GM18951 (cell line): Measurements from ENCODE around the gene PLAAT4.
A peak's percentile ranks its signal among the peaks of the same experiment; 100 is the strongest.

Experiments used
- POLR2A ChIP-seq: IDR thresholded peaks from 4 replicates; pipeline ENCODE4 v1.6.1; 2011; ENCODE audit warnings: mild to moderate bottlenecking; ENCODE audit not compliant: insufficient read length, insufficient read depth; ENCODE audit errors: extremely low read depth
- in situ Hi-C: fragments of 300-500 bp; cut with MboI; formaldehyde crosslinking; loops from one replicate; pipeline ENCODE4 v1.12.0; 2022; ENCODE audit warnings: low sequenced_read_pairs, mixed read lengths, inconsistent platforms; ENCODE audit not compliant: unreplicated experiment

The PLAAT4 gene

DNA sequence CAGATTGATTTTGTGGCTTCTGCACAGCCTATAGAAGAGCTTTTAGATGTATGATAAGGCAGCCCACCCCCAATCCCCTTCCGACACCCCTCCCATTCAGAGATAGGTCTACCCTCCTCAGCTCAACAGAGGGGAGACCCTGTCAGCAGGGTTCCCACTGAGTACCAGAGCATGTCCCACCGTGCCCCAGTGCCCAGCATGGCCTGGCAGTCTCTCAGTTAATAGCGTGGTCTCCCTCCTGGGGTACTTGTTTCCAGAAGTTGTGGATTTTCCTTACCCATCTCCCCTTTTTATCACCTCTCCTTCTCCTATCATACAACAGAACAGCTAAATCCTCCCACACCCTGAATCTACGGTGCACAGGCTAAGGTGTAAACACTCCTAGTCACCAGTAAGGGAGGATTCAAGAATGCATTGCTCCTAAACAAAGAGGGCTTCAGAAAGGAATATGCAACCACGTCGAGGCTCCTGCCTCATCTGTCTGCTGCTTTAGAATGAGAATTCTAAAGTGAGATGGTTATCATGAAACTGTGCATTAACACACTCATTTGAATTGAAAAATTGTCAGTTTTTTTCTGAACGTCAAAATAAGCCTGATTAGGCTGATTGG, 19.9 kb downstream of the PLAAT4 start:
- no peak for TF ChIP-seq POLR2A
- in situ Hi-C loops, result no loop called here

GRCh38 chr11:63557570-63557969, 21.0 kb downstream of the PLAAT4 start:
- no peak for TF ChIP-seq POLR2A
- in situ Hi-C loops, result no loop called here

DNA sequence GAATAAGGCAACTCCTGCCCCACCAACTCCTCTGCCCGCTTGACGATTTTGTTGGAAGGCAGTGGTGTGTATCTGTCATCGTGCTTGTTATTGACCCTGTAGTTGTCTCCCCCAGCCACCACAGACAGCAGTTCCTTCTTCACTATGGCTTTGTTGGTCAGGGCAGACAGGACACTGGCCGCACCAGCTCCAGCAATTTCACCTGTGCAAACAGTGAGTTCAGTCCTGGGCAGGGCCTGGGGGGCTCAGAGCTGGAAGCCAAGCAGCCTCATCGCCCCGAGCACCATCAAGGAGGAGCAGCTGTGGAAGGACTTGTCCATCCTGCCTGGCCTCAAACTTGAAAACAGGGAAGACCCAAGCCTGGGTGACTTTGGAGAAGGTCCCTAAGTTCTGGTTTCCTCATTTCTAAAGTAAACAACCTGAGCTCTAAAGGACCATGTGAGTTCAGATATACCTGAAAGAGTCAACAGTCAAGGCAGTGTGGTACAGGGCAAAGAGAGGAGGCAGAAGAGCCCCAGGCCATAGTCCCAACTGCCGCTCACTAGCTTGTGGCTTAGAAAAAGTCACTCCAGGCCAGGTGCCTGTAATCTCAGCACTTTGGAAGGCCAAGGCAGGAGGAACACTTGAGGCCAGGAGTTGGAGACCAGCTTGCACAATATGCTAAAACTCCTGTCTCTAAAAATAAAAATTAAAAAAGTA, 22.0 kb downstream of the PLAAT4 start:
- in situ Hi-C loops, result no loop called here
- TF ChIP-seq POLR2A, result no peak

DNA sequence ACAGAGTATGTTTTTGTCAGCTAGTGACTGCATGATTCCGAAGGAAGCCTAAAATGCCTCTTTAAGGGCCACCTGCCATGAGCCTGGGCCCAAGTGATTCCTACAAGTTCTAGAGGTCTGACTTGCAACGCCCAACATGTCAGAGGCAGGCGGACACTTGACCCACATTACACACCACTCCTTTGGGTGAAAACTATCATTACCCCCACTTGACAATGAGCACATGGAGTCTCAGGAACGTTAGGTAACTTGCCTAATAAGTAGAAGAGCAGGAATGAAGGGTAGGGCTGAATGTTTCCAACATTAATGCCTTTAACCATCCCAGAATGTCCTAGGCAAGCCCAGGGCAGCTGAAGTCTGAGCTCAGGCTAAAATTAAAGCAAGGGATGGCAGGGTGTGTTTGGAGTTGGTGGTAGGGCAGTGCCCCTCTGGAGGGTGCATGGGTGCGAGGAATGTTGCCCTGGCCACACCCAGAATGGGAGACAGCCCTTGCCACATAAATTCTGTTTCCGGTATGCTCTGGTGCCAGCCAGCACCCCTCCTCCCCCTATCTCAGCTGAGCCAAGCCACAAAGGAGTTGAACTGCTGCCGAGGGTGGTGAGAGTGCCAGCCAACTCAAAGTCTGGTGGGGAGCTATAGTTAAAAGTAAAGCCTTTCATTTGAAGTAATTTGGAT, 24.0 kb downstream of the PLAAT4 start:
- in situ Hi-C loops, result no loop called here
- no peak for TF ChIP-seq POLR2A

DNA sequence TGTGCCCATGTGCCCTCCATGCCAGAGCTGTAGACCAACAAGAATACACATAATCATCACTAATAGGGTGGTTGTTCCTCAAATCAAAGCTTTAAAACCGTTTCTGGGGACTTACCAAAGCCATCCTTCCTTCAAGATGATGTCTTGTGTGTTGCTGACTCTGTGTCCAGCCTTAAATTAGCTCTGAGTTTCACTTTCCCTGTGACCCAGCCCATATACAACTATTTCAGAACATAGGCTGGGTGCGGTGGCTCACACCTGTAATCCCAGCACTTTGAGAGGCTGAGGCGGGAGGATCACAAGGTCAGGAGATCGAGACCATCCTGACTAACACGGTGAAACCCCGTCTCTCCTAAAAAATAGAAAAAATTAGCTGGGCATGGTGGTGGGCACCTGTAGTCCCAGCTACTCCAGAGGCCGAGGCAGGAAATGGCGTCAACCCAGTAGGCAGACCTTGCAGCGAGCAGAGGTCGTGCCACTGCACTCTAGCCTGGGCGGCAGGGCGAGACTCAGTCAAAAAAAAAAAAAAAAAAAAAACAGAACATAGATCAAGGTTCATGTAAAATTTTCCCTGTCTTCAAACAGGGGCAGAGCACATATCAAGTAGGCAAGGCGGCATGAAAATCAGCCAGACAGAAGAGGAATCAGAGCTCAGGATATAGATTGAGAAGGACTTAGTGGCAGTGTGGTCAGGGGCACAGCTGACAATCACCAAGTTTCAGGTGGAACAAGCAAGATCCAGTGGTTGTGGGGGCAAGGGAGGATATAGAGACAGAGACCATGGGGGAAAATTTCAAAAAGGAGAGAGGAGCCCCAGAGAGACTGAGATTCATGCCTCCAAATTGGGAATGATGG, 26.8 kb downstream of the PLAAT4 start, which contains the start of gene PLAAT2:
TSS of gene PLAAT2 (minus strand) at position 179 of the 855 bp plus-strand sequence. CDS start at position 124, 55 bp downstream.
- in situ Hi-C loops, result no loop called here
- no peak for TF ChIP-seq POLR2A

DNA sequence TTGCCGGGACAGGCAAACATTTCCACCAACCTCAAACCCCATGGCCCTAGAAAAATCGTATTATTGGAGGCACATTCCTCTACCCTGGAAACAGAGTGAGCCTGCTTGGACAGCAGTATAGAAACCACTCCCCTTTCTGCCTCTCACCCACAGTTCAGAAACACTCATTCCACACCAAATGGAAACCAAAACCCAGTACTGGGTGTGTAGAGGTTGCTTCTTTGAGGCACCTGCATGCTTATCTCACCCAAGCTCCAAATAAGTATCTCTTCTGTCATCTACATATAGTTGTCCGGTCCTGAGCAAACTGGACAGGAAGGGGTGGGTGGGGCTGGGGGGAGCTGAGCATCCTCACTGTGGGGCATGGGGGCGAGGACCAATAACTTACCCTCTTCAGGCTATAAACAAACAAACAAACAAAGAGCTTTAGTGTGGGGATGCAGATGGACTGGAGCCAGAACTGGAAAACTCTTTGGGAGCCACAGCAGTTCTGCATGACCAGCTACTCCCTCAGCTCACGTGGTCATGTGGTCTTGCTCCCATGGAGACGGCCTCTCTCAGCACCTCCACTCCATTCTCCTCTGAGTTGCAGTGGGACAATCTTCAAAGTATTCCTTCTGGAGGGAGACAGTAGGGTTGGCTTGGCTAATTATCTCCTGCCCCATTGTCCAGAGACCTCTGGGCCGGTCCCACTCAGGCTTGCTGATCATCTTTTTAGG, 27.6 kb downstream of the PLAAT4 start:
- in situ Hi-C loops, result no loop called here

GRCh38 chr11:63564784-63565350, 28.3 kb downstream of the PLAAT4 start:
- in situ Hi-C loops, result no loop called here
- TF ChIP-seq POLR2A, result no peak

More for the DNA sequence above, 27.6 kb downstream of the PLAAT4 start:
- TF ChIP-seq POLR2A, result no peak

DNA sequence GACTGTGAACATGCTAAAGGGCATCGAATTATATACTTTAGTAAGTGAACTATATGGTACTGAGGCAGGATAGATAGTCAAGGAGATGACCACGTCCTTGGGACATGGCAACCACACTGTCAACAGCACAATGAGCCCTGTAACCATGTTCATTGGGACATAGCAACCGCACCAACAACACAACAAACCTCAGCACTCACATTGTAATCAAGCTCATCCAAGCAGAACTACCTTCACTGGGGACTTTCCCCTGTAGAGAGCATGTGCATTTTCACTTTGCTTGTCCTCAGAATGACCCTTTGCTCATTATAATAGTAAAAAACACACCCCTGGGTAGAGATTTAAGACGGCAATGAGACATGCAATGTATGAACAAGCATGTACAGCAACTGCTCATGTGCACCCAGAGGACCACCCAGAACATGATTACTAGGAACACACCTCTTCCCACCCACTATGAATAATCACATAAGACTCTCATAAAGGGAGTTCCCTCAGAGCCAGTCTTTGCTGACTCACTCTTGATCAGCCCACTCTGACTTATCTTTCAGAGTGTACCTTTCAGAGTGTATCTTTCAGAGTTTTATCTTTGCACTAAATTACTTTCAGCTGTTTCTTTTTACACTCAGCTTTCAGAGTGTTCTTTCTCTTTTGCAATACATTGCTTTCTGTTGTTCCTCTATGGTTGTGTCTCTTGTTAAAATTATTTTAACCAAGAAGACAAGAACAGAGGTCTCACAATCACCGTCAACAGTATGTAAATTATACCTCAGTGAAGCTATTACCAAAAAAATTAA, 30.6 kb downstream of the PLAAT4 start:
- peak; percentile 13 for TF ChIP-seq POLR2A

GRCh38 chr11:63569570-63569969, 33.0 kb downstream of the PLAAT4 start:
- no peak for TF ChIP-seq POLR2A
- in situ Hi-C loops, result no loop called here

More for the DNA sequence above, 30.6 kb downstream of the PLAAT4 start:
- in situ Hi-C loops, result no loop called here

DNA sequence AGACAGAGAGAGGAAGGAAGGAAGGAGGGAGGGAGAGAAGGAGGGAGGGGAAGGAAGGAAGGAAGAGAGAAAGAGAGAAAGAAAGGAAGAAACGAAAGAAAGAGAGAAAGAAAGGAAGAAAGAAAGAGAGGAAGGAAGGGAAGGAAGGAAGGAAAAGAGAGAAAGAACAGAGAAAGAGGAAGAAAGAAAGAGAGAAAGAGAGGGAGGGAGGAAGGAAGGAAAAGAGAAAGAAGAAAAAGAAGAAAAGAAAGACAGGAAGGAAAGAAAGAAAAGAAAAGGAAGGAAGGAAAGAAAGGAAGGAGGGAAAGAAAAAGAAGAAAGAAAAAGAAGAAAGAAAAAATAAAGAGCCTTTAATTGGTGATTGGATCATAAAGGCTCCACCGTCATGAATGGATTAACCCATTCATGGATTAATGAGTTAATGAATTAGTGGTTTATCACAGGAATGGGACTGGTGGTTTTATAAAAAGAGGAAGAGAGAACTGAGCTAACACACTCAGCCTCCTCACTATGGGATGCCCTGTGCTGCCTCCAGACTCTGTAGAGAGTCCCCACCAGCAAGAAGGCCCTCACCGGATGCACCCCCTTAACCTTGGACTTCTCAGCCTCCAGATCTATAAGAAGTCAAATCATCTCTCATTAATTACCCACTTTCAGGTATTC, 35.5 kb downstream of the PLAAT4 start:
- in situ Hi-C loops, result no loop called here
- no peak for TF ChIP-seq POLR2A

- in situ Hi-C loops, result no loop called here
- TF ChIP-seq POLR2A, result peak; percentile 17
Measured at GRCh38 chr11:63573881-63574855, 37.6 kb downstream of the PLAAT4 start.
